Frontal cortex (tissue), 4 donors: ENCODE data around the gene JPH3. TPM values are rescaled to one million over a fixed set of nuclear protein-coding genes. Genes with fewer than 3 reads are reported as not detected.

ENCODE experiments used
- DNase-seq, 2 donors: peaks; one replicate each; pipeline ENCODE4 v3.0.0; 2012; ENCODE audit warnings: low spot score in 2 of 2
- FAIRE-seq: peaks from 2 replicates; lab custom pipeline; 2012; peaks lifted over from hg19 to GRCh38; lab: Jason Lieb, UNC
- total RNA-seq: library from RNA; depleted of rRNA; stranded (reverse); fragments of >200 nt; gene quantifications from one replicate; pipeline ENCODE4 v1.2.3, GENCODE V29; 2014
- donor health status: control.
- donor health status: control.
- donor health status: control.

JPH3 gene
- total RNA-seq, 1 donor from 2014 or later = 48.1 TPM

- FAIRE-seq = no peak
- no peak for DNase-seq
These were observed 19.2 kb downstream of the JPH3 start for GRCh38 chr16:87621550-87621829.

DNA sequence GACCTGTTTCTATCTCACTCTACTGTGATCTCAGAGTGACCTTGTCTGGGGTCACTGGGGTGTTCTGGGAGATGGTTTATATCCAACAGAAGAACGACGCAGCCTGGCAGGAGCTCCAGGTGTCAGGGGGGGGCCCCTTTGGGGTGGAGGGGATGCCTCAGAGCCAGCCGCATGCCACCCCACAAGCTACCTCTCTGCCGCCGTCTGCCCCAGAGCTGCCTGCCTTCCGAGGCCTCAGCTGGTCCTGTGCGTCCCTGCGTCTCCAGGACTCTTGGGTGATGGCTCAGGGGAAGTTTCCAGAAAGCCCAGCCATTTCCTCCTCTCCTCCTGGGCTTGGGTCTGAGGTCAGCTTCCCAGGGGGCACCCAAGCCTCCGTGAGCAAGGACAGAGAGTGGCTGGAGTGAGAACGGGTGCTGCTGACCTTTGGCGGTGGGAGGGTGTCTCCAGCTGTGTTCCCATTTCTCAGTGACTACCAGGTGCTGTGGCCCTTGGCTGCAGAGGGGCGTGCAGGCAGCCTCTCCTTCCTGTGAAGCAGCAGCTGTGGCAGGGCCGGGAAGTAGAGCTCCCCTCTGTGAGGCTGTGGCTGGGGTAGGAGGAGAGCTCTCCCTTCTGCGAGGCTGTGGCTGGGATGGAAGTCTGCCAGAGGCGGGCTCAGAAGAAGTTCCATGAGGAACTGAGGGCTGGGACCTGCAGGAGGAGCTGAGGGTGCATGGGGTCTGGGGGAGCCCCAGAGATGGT, 19.8 kb downstream of the JPH3 start:
- DNase-seq (no peak), FAIRE-seq (no peak)

DNA sequence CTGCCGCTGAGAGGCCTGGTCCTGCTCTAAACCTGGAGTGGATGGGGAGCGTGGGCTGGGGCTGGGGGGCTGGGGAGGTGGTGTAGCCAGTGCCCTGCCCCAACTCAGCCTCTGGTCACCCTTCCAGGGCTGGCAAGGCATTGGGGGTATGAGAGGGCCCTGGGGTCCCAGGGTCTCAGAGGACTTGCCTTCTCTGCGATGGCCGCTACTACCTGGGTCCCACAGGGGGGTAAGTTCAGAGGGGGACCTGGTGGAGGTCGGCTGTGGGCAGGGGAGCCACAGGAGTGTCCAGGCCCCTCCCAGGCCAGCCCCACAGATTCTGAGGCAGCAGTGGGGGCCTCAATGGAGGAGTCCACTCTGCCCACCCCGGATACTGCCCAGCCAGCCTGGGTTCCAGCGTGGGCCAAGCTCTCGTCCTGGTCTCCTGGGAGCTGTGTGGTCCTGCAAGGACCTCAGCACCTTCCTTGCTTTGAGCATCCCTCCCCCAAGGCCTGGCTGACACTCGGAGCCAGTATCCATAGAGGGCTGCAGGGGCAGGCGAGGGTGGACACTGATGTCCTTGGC, 20.5 kb downstream of the JPH3 start:
- FAIRE-seq = no peak
- no peak for DNase-seq

- no peak for DNase-seq
- FAIRE-seq = no peak
These were observed 23.0 kb downstream of the JPH3 start for GRCh38 chr16:87625241-87625797.

DNA sequence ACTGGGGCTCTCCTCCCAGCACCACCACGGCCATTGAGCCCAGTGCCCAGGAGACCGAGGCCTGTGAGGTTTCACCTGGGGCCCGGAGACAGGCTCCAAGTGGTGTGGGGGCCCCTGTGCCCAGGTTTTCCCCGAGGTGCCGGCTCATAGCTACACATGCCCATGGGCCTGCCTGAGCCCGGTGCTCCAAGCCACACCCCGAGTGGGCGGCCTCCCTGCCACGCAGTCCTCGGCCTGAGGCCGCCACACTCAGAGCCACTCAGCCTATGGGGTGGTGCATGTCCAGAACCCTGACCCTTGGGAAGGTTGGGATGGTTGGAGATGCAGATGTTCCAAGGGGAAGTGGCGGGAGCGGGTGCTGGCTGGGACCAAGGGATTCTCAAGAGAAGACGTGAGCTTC, 24.1 kb downstream of the JPH3 start:
- DNase-seq (no peak), FAIRE-seq (no peak)

DNA sequence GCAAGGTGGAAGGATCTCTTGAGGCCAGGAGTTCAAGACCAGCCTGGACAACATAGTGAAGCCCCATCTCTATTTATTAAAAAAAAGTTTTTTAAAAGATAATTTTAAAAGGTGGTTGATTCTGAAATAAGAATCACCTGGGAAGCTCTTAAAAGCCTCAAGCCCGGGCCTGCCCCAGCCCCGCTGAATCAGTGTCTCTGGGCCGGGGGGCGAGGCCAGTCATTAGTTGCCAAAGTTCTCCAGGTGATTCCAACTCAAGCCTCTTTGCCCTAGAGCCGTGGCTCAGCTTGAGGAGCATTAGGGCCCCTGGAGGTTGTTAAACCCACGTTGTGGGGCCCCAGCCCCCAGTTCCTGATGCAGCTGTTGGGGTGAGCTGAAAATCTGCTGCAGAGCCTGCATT, 24.6 kb downstream of the JPH3 start:
- FAIRE-seq = no peak
- no peak for DNase-seq

GRCh38 chr16:87627542-87628245, 25.4 kb downstream of the JPH3 start:
- FAIRE-seq = no peak
- DNase-seq = no peak

- no peak for DNase-seq
- FAIRE-seq = no peak
These were observed 26.1 kb downstream of the JPH3 start for GRCh38 chr16:87628246-87628923.

GRCh38 chr16:87628940-87629339, 26.6 kb downstream of the JPH3 start:
- DNase-seq = no peak
- no peak for FAIRE-seq

GRCh38 chr16:87631067-87631466, 28.8 kb downstream of the JPH3 start:
- no peak for FAIRE-seq
- no peak for DNase-seq

- DNase-seq = no peak
- FAIRE-seq = no peak
These were observed 32.1 kb downstream of the JPH3 start for GRCh38 chr16:87634411-87634810.

DNA sequence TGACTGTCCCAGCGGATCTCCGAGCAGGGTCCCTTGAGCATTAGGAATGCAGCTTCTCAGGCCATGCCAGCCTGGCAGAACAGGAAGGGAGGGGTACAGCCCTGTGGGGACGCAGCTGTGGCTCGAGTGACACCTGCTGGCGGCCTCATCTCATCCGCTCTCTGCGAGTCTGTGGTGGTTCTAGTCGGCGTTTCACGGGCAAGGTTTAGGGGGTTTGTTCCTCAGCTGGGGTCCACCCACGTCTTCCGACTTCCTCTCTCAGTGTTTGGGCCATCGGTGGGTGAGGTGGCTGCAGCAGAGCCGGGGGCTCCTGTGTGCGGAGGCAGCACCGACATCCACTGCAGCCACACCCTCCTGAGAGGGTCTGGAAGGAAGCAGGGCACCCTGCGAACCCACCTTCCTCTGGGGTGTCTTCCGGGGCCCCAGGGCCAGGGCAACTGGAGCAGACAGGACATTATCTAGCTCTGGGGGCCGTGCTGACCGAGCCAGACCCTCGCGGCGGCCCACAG, 33.3 kb downstream of the JPH3 start:
- FAIRE-seq (no peak), DNase-seq (peak; percentile 58 to 59)

- FAIRE-seq (no peak), DNase-seq (peak; percentile 78 to 88)
These were observed 33.9 kb downstream of the JPH3 start for GRCh38 chr16:87636050-87636684.

DNA sequence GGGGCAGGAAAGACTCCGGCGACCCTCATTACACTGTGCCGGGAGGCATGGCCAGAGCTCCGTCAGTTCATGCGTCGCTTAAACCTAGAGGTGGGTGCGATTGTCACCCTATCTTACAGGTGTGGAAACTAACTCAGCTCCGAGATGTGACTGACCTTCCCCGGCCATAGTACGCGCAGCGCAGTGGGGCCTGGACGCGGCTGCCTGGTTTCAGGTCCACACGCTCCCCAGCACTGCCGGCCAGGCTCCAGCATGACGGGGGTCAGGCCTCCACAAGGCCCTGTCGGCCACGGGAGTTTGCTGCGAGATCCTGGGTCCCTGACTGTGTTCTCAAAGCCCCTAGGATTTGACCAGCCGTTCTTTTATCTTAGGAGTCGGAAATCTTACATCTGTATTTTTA, 34.4 kb downstream of the JPH3 start:
- no peak for FAIRE-seq
- no peak for DNase-seq

- FAIRE-seq = no peak
These were observed 35.0 kb downstream of the JPH3 start for GRCh38 chr16:87637357-87637756.

DNA sequence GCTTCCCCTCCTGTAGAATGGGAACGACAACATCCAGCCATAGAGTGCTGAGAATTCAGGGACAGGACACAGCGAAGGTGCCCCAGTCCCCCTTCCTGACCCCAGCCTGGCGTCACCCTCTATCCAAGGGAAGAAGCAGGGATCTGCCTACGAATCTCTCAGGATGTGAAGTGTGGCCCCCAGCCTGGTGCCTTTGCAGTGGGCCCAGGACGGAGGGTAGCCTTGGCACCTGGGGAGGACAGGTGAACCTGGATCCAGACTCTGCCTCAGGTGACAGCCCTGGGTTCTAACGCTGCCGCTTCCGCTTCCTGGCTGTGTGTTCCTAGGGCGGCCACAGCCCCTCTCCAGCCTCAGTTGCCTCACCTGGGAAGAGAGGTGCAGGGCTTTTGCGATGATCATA, 36.4 kb downstream of the JPH3 start:
- DNase-seq (no peak), FAIRE-seq (no peak)

More at GRCh38 chr16:87637357-87637756, 35.0 kb downstream of the JPH3 start:
- no peak for DNase-seq

DNA sequence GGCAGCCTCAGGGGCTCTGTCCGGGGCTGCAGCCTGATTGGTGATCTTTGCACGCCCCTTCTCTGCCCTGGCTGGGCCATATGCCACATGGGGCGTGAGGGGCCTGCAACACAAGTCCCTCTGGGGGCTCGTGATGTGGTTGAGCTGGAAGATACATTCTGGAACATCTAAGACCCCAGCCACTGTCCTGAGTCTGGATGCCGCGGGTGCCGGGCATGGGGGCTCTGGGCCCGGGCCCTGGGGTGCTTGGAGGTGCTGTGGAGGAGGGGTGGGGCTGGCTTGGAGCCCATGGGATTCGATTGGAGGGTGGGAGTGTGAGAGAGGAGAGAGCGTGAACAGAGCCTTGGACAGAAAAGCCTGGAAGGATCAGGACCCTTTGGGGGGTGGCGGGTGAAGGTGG, 39.4 kb downstream of the JPH3 start:
- no peak for FAIRE-seq
- no peak for DNase-seq

DNA sequence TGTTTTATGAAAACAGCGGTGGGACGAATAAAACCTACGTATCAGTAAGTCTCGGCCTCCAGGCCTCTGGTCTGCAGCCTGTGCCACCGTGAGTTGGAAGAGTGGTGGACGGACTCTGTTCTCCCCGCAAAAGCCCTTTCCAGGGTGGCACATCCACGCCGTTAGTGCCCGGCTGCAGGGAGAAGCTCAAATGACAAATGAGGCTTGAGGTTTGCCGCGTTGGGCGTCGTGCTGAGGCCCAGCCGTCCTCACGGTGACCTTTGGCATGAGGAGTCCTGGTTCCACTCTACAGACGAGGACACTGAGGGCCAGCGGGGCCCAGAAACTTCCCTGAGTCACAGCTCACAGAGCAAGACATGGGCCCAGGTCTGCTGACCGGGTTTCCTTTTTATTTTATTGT, 40.2 kb downstream of the JPH3 start:
- FAIRE-seq (no peak), DNase-seq (no peak)

- no peak for DNase-seq
- FAIRE-seq = no peak
These were observed 41.9 kb downstream of the JPH3 start for GRCh38 chr16:87644186-87644585.

GRCh38 chr16:87644596-87644995, 42.3 kb downstream of the JPH3 start:
- no peak for DNase-seq

More at GRCh38 chr16:87644596-87644995, 42.3 kb downstream of the JPH3 start:
- no peak for FAIRE-seq
